ENCODE data around the gene CFAP77.

The CFAP77 gene

DNA sequence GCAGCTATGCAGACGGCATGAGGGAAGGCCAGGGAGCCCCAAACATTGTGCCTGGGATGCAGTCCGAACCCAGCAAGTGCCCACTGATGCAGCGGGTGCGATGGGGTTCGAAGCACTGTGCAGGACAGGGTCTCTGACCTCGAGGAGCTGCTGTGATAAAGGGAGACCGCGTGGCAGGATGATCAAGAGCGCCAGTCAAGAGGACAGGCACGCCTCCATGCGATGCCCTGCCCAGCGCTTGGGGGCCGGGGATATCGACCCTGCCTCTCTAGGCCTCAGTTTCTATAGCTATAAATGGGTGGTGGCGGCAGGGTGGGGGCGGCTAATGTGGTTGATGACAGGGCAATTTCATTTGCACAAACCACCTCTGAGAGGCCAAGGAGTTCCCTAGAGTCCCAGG is 87.7 kb downstream of the CFAP77 start:
- DNase-seq = no peak

- DNase-seq = no peak
Measured at GRCh38 chr9:132498531-132499210, 88.7 kb downstream of the CFAP77 start.

DNA sequence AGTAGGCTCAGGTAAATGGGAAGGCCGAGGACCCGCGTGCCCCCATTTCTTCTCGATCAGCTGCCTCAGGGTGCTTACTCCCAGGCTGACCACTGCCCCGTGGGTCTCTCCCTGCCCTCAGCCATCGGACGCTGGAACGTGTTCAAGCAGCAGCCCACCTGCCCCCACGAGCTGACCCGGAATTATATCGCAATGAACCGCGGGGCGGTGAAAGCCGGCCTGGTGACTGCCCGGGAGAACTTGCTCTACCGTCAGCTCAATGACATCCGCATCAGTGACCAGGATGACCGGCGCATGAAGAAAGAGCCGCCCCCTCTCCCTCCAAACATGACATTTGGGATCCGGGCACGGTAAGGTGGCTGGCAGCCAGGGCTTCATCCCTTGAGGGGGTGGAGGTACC is 89.2 kb downstream of the CFAP77 start:
- DNase-seq = no peak

DNA sequence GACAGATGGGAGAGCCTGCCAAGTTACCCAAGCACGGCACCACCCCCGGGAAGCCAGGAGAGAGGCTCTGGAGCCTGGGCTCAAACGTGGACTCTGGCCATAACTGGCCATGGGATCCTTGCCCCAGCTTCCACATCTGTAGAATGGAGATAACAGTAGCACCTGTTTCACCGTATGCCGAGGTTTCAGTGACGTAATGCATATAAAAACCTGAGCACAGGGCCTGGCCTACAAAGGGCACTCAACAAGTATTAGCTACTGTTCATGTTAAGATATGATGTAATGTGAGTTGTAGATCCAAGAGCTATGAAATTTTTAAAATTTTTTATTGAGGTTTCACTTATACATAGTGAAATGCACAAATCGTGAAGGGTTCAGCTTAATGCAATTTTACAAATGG is 90.2 kb downstream of the CFAP77 start:
- DNase-seq = no peak

GRCh38 chr9:132502480-132502879 is 92.5 kb downstream of the CFAP77 start:
- no peak for DNase-seq

GRCh38 chr9:132503116-132503515 is 93.1 kb downstream of the CFAP77 start:
- no peak for DNase-seq

GRCh38 chr9:132504488-132504887 is 94.5 kb downstream of the CFAP77 start:
- no peak for DNase-seq

DNA sequence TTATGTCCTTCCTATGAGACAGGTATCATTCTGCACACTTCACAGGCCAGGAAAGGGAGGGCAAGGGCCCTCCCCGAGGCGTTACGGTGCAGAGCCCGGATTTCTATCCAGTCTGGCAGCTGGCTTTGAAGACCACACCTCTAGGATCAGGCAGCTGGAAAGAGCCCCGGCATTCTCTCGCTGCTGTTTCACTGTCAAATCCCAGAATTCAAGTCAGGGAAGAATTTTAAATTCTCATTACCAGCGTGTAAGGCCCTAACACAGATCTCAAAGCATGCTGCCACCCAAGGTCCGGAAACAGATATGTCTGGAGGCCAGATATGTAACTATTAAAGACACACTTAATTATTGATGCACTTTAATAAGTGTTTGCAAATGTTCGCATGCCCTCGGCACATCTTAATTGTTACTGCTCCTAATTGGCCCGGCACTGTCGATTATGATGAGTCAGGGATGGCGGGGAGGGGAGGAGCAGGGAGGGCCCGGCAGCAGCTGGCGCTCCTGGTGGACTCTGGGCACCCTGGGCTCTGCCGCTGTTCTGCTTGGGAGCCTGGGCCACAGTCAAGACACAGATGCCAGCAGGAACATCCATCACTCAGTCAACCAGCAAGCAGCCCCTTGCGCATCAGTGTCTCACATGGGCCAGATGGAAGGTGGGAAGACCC is 96.1 kb downstream of the CFAP77 start:
- DNase-seq = no peak

GRCh38 chr9:132506977-132507669 is 97.1 kb downstream of the CFAP77 start:
- DNase-seq = no peak

GRCh38 chr9:132507670-132508469 is 97.9 kb downstream of the CFAP77 start:
- peak; percentile 66 for DNase-seq

GRCh38 chr9:132509928-132510874 is 100.2 kb downstream of the CFAP77 start:
- DNase-seq = no peak

GRCh38 chr9:132511191-132511999 is 101.4 kb downstream of the CFAP77 start:
- DNase-seq = no peak

GRCh38 chr9:132513416-132513815 is 103.4 kb downstream of the CFAP77 start:
- no peak for DNase-seq

- DNase-seq = no peak
Measured at GRCh38 chr9:132514011-132514744, 104.2 kb downstream of the CFAP77 start.

- no peak for DNase-seq
Measured at GRCh38 chr9:132514821-132515220, 104.8 kb downstream of the CFAP77 start.

GRCh38 chr9:132516301-132516700 is 106.3 kb downstream of the CFAP77 start:
- DNase-seq = no peak

GRCh38 chr9:132516911-132517310 is 106.9 kb downstream of the CFAP77 start:
- DNase-seq = no peak

DNA sequence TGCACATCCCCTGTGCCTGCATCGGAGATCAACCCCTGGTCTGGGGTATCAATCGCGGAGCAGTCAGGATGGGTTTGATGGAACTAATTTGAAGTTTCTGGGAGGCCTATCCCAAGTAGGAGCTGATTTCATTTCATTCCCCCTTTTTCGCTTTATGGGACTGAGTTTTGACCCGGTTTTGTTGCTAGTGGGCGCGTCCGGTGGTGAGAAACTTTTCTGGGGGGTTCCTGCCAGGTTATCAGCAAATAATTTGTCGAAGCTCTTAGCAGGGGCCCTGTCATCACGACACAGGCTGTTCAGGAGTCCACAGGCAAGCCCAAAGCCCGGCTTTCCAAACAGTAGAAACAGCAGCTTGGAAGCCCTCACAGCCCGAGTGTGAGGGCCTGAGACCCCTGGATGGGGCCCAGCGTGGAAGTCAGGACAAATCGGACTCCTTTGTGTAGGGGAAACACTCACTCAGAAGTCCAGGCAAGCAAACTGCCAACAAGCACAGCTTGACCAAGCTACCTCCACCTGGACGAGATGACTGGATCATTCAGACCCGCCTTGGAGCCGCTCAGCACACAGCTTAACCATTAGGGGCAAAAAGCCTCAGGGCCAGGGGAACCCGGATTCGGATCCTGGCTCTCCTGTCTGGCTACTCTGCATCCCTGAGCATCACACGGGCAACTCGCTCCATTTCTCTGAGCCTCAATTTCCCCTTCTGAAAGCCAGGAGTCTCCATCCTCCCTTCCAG is 108.0 kb downstream of the CFAP77 start:
- no peak for DNase-seq

DNA sequence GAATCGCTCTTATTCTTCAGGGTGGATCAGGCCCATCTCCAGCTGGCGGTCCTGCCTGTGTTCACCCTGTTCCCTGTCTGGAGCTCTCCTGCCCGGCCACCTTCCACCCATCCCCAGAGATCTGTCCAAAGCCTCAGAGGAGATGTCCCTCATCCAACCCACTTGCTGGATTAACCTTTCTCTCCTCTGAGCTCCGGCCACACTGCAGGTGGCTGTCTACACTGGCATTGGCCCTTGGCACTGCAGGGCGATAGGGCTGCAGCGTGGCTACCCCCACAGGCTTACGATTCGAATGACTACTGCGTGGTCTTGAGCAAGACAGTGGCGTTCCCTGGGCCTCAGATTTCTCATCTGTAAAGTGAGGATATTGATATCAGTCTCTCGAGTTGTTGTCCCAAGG is 108.6 kb downstream of the CFAP77 start:
- no peak for DNase-seq

DNA sequence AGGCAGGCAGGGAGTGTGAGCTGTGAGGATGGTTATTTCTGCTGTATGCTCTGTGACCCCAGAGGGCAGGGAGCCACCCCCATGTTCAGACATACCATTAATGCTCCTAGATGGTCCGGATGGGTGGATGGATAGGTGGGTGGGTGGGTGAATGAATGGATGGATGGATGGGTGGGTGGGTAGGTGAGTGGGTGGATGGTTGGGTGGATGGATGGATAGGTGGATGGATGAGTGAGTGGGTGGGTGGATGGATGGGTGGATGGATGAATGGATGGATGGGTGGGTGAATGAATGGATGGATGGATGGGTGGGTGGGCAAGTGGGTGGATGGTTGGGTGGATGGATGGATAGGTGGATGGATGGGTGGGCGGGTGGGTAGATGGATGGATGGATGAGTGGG is 109.0 kb downstream of the CFAP77 start:
- no peak for DNase-seq
